HCT116 (cell line): ENCODE results near the gene GPD2. TPM values are rescaled to one million over a fixed set of nuclear protein-coding genes. Genes with fewer than 3 reads are reported as not detected.

Experiments
- ATAC-seq: fragments of 200-7000 bp; cut with Tn5 transposase; 2 replicates; pipeline ENCODE4 v1.9.1; 2020; ENCODE audit warnings: mild to moderate bottlenecking, moderate library complexity
- BruUV-seq: library from RNA; stranded (reverse); fragments of 400-500 nt; replicated peaks from 2 replicates; lab custom pipeline; 2021; lab: Mats Ljungman, UMichigan
- CTCF ChIA-PET: fragments of 300-600 bp; sonication (Branson Sonifier 250); formaldehyde crosslinking; loops from one replicate; lab custom pipeline; 2021; ENCODE audit warnings: antibody characterized with exemption; lab: Charles Lee
- POLR2A ChIA-PET: fragments of 300-600, 350-600 bp; sonication (Branson Sonifier 250); formaldehyde crosslinking; loops from one replicate; lab custom pipeline; 2021; ENCODE audit warnings: antibody characterized with exemption; lab: Charles Lee
- RAD21 ChIA-PET, 2 experiments: fragments of 300-600 bp; sonication (Branson Sonifier 250); formaldehyde crosslinking; loops; one replicate each; lab custom pipeline; 2023; ENCODE audit warnings: low total read pairs in 2 of 2; ENCODE audit not compliant: uncharacterized antibody in 2 of 2, unreplicated experiment in 2 of 2, low non-redundant PET in 1 of 2; lab: Charles Lee
- DNase-seq: peaks from one replicate; pipeline ENCODE4 v3.0.0-alpha.2; 2010; ENCODE audit warnings: low read depth, low spot score
- H2AFZ ChIP-seq: fragments of 200-600 bp; shearing (Covaris generic), sonication (generic); 2 replicates; pipeline ENCODE4 v1.6.1; 2017; ENCODE audit warnings: low read depth, mixed run types, mixed read lengths, antibody characterized with exemption, low read length; ENCODE audit not compliant: poor library complexity, severe bottlenecking
- H3K27ac ChIP-seq: 2 replicates; pipeline ENCODE4 v1.5.1; 2012; ENCODE audit warnings: low read depth, low read length
- H3K27me3 ChIP-seq: fragments of 200-600 bp; sonication (generic); 2 replicates; pipeline ENCODE4 v1.6.1; 2016; ENCODE audit warnings: mixed run types, low read length, mixed read lengths; ENCODE audit not compliant: insufficient read depth
- H3K36me3 ChIP-seq, 2 experiments: fragments of 200-500 bp in 1 of 2; fragments of 200-600 bp in 1 of 2; sonication (Bioruptor generic) in 1 of 2; sonication (generic) in 1 of 2; 2 replicates each; pipeline versions ENCODE4 v1.5.1 to v1.6.1; 2014 to 2016; ENCODE audit warnings: low read length in 2 of 2, inconsistent platforms in 1 of 2, mixed read lengths in 1 of 2, mixed run types in 1 of 2; ENCODE audit not compliant: insufficient read depth in 2 of 2, control insufficient read depth in 1 of 2
- H3K4me1 ChIP-seq, 2 experiments: fragments of 200-600 bp in 1 of 2; sonication (generic) in 1 of 2; 2 replicates each; pipeline versions ENCODE4 v1.5.1 to v1.6.1; 2012 to 2017; ENCODE audit warnings: low read length in 2 of 2, inconsistent platforms in 1 of 2, mild to moderate bottlenecking in 1 of 2, mixed read lengths in 1 of 2, mixed run types in 1 of 2, moderate library complexity in 1 of 2; ENCODE audit not compliant: insufficient read depth in 2 of 2, control insufficient read depth in 1 of 2
- H3K4me2 ChIP-seq: fragments of 200-600 bp; sonication (generic); 2 replicates; pipeline ENCODE4 v1.6.1; 2017; ENCODE audit warnings: mixed run types, low read length, mixed read lengths
- H3K4me3 ChIP-seq, 2 experiments: fragments of 200-600 bp in 1 of 2; sonication (generic) in 1 of 2; replicated peaks in 1 of 2; 2 replicates each; pipeline ENCODE4 v1.5.1; 2011 to 2016; ENCODE audit warnings: low read length in 2 of 2, control low read depth in 1 of 2, low read depth in 1 of 2, mild to moderate bottlenecking in 1 of 2, mixed read lengths in 1 of 2, mixed run types in 1 of 2
- H3K79me2 ChIP-seq: fragments of 200-600 bp; sonication (generic); 2 replicates; pipeline ENCODE4 v1.6.1; 2017; ENCODE audit warnings: mild to moderate bottlenecking, mixed run types, low read length, moderate library complexity, mixed read lengths; ENCODE audit not compliant: insufficient read depth
- H3K9ac ChIP-seq: fragments of 200-600 bp; sonication (generic); 2 replicates; pipeline ENCODE4 v1.6.1; 2016; ENCODE audit warnings: low read length, mixed read lengths
- H3K9me2 ChIP-seq: fragments of 200-600 bp; sonication (generic), shearing (Covaris generic); 2 replicates; pipeline ENCODE4 v1.6.1; 2017; ENCODE audit warnings: mixed run types, mild to moderate bottlenecking, moderate library complexity; ENCODE audit not compliant: insufficient read depth
- H3K9me3 ChIP-seq, 2 experiments: fragments of 200-500 bp in 1 of 2; fragments of 200-600 bp in 1 of 2; sonication (Bioruptor generic) in 1 of 2; sonication (generic) in 1 of 2; 2 replicates each; pipeline ENCODE4 v1.6.1; 2014 to 2017; ENCODE audit warnings: low read length in 2 of 2, mixed read lengths in 2 of 2, inconsistent platforms in 1 of 2, low read depth in 1 of 2, mild to moderate bottlenecking in 1 of 2, mixed run types in 1 of 2, moderate library complexity in 1 of 2; ENCODE audit not compliant: control insufficient read depth in 1 of 2, insufficient read depth in 1 of 2
- H4K20me1 ChIP-seq: fragments of 200-600 bp; sonication (generic), shearing (Covaris generic); 2 replicates; pipeline ENCODE4 v1.6.1; 2017; ENCODE audit warnings: mixed run types, mild to moderate bottlenecking, moderate library complexity; ENCODE audit not compliant: insufficient read depth
- EGR1 ChIP-seq: IDR thresholded peaks from 2 replicates; pipeline ENCODE4 v1.6.1; 2012; ENCODE audit warnings: low read depth
- POLR2AphosphoS5 ChIP-seq: IDR thresholded peaks from 2 replicates; pipeline ENCODE4 v1.6.1; 2011; ENCODE audit warnings: mild to moderate bottlenecking, low read depth, low read length, moderate library complexity
- SP1 ChIP-seq: IDR thresholded peaks from 2 replicates; pipeline ENCODE4 v1.6.1; 2012; ENCODE audit warnings: low read depth
- YY1 ChIP-seq: IDR thresholded peaks from 2 replicates; pipeline ENCODE4 v1.6.1; 2011; ENCODE audit warnings: low read length, low read depth, moderate library complexity, mild to moderate bottlenecking; ENCODE audit not compliant: insufficient replicate concordance; ENCODE audit errors: extremely low read depth
- intact Hi-C: fragments of 100-400 bp; cut with micrococcal nuclease; formaldehyde crosslinking; loops from 2 replicates; pipeline ENCODE4 v1.10.0; 2022
- total RNA-seq: library from RNA; stranded (reverse); gene quantifications from one replicate; pipeline ENCODE4 v1.2.1, GENCODE V29; 2021; ENCODE audit not compliant: unreplicated experiment
- TF ChIP-seq, protein P1 (sequence below): IDR thresholded peaks from 2 replicates; pipeline ENCODE4 v1.6.1; 2011; ENCODE audit warnings: mild to moderate bottlenecking, low read length, moderate library complexity; ENCODE audit not compliant: insufficient replicate concordance; ENCODE audit errors: extremely low read depth
- TF ChIP-seq, protein P2 (sequence below): IDR thresholded peaks from 2 replicates; pipeline ENCODE4 v1.6.1; 2012

The GPD2 gene
- total RNA-seq, 1 experiment from 2014 or later: 80.7 TPM

DNA sequence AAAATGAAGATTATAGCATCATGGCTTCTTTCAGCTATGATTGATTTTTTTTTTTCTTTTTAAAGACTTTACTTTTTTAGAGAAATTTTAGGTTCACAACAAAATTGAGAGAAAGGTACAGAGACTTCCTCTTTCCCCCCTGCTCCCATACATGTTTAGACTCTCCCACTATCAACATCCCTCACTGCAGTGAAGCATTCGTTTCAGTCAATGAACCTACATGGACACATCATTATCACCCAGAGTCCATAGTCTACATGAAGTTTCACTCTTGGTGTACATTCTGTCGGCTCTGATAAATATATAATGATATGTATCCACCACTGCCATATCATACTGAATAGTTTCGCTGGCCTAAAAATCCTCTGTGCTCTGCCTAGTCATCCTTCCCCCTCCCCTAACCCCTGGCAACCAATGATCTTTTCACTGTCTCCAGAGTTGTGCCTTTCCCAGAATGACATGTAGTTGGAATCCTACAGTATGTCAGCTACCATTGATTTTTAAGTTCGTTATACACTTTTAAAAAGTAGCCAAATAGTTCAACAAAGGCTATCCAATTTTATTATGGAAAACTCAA is 86.8 kb downstream of the GPD2 start:
- H2AFZ ChIP-seq: no peak overlapping the region
- H4K20me1 ChIP-seq: no peaks in the 10 kb centered on the region
- no peak overlapping the region for H3K9ac ChIP-seq
- no peak overlapping the region for H3K4me3 ChIP-seq
- ATAC-seq (no peak), DNase-seq (no peak)
- H3K4me2 ChIP-seq: no peak overlapping the region
- H3K79me2 ChIP-seq: no peaks in the 10 kb centered on the region
- H3K36me3 ChIP-seq: no peaks in the 10 kb centered on the region
- ChIA-PET RAD21 (no interaction called here), CTCF (no interaction called here), POLR2A (no interaction called here)
- no peak overlapping the region for H3K27ac ChIP-seq
- TF ChIP-seq EGR1: no peak
- no peak for TF ChIP-seq POLR2AphosphoS5
- TF ChIP-seq, protein P1, sequence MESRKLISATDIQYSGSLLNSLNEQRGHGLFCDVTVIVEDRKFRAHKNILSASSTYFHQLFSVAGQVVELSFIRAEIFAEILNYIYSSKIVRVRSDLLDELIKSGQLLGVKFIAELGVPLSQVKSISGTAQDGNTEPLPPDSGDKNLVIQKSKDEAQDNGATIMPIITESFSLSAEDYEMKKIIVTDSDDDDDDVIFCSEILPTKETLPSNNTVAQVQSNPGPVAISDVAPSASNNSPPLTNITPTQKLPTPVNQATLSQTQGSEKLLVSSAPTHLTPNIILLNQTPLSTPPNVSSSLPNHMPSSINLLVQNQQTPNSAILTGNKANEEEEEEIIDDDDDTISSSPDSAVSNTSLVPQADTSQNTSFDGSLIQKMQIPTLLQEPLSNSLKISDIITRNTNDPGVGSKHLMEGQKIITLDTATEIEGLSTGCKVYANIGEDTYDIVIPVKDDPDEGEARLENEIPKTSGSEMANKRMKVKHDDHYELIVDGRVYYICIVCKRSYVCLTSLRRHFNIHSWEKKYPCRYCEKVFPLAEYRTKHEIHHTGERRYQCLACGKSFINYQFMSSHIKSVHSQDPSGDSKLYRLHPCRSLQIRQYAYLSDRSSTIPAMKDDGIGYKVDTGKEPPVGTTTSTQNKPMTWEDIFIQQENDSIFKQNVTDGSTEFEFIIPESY: no peak
- TF ChIP-seq, protein P2, sequence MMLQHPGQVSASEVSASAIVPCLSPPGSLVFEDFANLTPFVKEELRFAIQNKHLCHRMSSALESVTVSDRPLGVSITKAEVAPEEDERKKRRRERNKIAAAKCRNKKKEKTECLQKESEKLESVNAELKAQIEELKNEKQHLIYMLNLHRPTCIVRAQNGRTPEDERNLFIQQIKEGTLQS: no peak
- no peak for TF ChIP-seq SP1
- TF ChIP-seq YY1: no peak
- H3K27me3 ChIP-seq: no peaks in the 10 kb centered on the region
- intact Hi-C loops: no loop called here
- H3K9me3 ChIP-seq: no peaks in the 10 kb centered on the region
- BruUV-seq: no TSS peak
- H3K4me1 ChIP-seq: no peaks in the 10 kb centered on the region
- no peaks in the 10 kb centered on the region for H3K9me2 ChIP-seq
